ENCODE measurements around the gene OR56B4.

OR56B4 gene

GRCh38 chr11:6152126-6152525 is 44.6 kb downstream of the OR56B4 start:
- DNase-seq, result no peak

DNA sequence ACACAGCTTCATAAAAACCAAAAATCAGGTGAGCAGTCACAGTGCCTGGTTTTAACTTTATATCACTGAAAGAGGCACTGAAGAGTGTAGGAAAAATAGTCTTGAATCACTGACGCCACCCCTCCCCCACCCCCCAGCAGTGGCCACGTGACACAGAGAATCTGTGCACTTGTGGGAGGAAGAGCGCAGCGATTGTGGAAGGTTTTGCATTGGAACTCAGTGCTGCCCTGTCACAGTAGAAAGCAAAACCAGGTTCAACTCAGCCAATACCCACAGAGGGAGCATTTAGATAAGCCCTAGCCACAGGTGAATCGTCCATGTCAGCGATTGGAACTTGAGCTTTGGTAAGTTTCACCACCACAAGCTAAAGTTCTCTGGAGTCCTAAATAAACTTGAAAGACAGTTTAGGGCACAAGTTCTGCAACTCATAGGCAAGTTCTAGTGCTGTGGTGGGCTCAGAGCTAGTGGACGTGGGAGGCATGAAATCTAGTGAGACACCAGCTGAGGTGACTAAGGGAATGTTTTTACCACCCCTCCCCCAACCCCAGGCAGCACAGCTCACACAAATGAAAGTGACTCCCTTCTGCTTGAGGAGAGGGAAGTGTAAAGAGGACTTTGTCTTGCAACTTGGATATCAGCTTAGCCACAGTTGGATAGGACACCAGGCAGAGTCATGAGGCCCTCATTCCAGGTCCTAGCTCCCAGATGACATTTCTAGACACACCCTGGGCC is 49.3 kb downstream of the OR56B4 start:
- no peak for DNase-seq

Data from activated CD4-positive, alpha-beta T cell treated with anti-CD3 and anti-CD28 coated beads, Interleukin-2, amount 50 U/mL, for 16 hours (primary cell).